ENCODE results near the gene MXRA8.

Gene MXRA8

DNA sequence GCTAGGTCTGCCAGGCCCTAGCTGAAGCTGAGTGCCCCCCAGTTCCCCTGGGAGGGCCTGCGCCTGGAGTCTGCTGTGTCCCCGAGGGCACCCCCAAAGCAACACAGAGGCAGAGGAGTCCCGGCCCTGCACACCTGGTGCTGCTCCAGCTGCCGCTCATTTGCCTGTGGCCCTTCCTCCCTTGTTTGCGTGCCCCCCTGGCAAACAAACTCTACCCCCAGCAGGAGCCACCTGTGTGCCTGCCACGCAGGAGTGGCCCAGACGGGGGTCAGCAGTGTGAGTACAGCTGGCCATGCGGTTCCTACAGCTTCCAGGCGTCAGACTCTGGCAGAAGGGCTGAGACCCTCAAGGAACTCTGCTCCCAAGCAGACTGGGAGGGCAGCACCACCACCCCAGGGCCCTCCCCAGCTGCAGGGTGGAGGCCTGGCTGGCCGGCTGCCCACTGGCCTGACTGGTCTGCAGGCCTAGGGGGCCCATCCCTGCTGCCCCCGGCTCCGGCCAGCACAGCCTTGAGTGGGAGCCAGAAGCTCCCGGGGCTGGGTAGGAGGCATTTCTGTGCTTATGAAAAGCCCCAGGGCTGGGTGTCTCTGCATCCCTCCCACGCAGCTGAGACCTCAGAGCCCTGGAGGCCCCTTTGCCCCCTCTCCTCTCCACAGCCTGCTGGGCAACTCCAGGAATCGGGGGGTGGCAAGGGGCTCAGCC, 27.8 kb downstream of the MXRA8 start:
- TF ChIP-seq, protein P1, sequence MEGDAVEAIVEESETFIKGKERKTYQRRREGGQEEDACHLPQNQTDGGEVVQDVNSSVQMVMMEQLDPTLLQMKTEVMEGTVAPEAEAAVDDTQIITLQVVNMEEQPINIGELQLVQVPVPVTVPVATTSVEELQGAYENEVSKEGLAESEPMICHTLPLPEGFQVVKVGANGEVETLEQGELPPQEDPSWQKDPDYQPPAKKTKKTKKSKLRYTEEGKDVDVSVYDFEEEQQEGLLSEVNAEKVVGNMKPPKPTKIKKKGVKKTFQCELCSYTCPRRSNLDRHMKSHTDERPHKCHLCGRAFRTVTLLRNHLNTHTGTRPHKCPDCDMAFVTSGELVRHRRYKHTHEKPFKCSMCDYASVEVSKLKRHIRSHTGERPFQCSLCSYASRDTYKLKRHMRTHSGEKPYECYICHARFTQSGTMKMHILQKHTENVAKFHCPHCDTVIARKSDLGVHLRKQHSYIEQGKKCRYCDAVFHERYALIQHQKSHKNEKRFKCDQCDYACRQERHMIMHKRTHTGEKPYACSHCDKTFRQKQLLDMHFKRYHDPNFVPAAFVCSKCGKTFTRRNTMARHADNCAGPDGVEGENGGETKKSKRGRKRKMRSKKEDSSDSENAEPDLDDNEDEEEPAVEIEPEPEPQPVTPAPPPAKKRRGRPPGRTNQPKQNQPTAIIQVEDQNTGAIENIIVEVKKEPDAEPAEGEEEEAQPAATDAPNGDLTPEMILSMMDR (conservative IDR thresholded peaks at IDR 0.05; ENCODE audit: low read depth, low read length): no peak
- no peak overlapping the region for H3K27ac ChIP-seq
- H3K4me1 ChIP-seq (ENCODE audit: low read depth, poor library complexity, severe bottlenecking): peaks cover 11% of the 10 kb centered on the region
- no peaks in the 10 kb centered on the region for H3K27me3 ChIP-seq (ENCODE audit: insufficient read depth, low read depth)
- H4K20me1 ChIP-seq (ENCODE audit: insufficient read depth): no peaks in the 10 kb centered on the region
- no peak overlapping the region for H3K9ac ChIP-seq
- H2AFZ ChIP-seq (ENCODE audit: low read depth): no peak overlapping the region
- H3K4me3 ChIP-seq (IDR thresholded peaks at IDR 0.05; ENCODE audit: insufficient read depth, low read depth, low read length): no peak overlapping the region
- no peak overlapping the region for H3K4me2 ChIP-seq
- H3K36me3 ChIP-seq (ENCODE audit: insufficient read depth): no peaks in the 10 kb centered on the region
- peaks cover 5% of the 10 kb centered on the region; the same call in 1 of the 2 replicates for H3K79me2 ChIP-seq (ENCODE audit: insufficient read depth, low read depth)

GRCh38 chr1:1329304-1330210, 28.8 kb downstream of the MXRA8 start:
- Histone ChIP-seq H3K4me3 (IDR thresholded peaks at IDR 0.05; ENCODE audit: insufficient read depth, low read depth, low read length) (no peak overlapping the region), H3K27me3 (ENCODE audit: insufficient read depth, low read depth) (no peaks in the 10 kb centered on the region), H3K27ac (no peak overlapping the region), H3K9ac (no peak overlapping the region), H2AFZ (ENCODE audit: low read depth) (no peak overlapping the region), H3K4me1 (ENCODE audit: low read depth, poor library complexity, severe bottlenecking) (peaks cover 13% of the 10 kb centered on the region), H3K79me2 (ENCODE audit: insufficient read depth, low read depth) (peaks cover 10% of the 10 kb centered on the region; the same call in 1 of the 2 replicates), H3K36me3 (ENCODE audit: insufficient read depth) (no peaks in the 10 kb centered on the region), H3K4me2 (no peak overlapping the region), H4K20me1 (ENCODE audit: insufficient read depth) (no peaks in the 10 kb centered on the region)
- TF ChIP-seq, protein P1 (conservative IDR thresholded peaks at IDR 0.05; ENCODE audit: low read depth, low read length): no peak

DNA sequence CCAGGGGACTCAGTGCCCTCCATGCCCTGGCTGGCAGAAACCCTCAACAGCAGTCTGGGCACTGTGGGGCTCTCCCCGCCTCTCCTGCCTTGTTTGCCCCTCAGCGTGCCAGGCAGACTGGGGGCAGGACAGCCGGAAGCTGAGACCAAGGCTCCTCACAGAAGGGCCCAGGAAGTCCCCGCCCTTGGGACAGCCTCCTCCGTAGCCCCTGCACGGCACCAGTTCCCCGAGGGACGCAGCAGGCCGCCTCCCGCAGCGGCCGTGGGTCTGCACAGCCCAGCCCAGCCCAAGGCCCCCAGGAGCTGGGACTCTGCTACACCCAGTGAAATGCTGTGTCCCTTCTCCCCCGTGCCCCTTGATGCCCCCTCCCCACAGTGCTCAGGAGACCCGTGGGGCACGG, 30.1 kb downstream of the MXRA8 start:
- H4K20me1 ChIP-seq (ENCODE audit: insufficient read depth): no peaks in the 10 kb centered on the region
- peaks cover 17% of the 10 kb centered on the region for H3K4me1 ChIP-seq (ENCODE audit: low read depth, poor library complexity, severe bottlenecking)
- no peaks in the 10 kb centered on the region for H3K27me3 ChIP-seq (ENCODE audit: insufficient read depth, low read depth)
- TF ChIP-seq, protein P1 (conservative IDR thresholded peaks at IDR 0.05; ENCODE audit: low read depth, low read length): no peak
- peaks cover 18% of the 10 kb centered on the region for H3K79me2 ChIP-seq (ENCODE audit: insufficient read depth, low read depth)
- H3K4me3 ChIP-seq (IDR thresholded peaks at IDR 0.05; ENCODE audit: insufficient read depth, low read depth, low read length): no peak overlapping the region
- no peak overlapping the region for H3K4me2 ChIP-seq
- no peaks in the 10 kb centered on the region for H3K36me3 ChIP-seq (ENCODE audit: insufficient read depth)
- H3K27ac ChIP-seq: no peak overlapping the region
- no peak overlapping the region for H2AFZ ChIP-seq (ENCODE audit: low read depth)
- no peak overlapping the region for H3K9ac ChIP-seq

GRCh38 chr1:1327291-1327690, 31.1 kb downstream of the MXRA8 start:
- TF ChIP-seq, protein P1 (conservative IDR thresholded peaks at IDR 0.05; ENCODE audit: low read depth, low read length): no peak
- Histone ChIP-seq H3K4me3 (IDR thresholded peaks at IDR 0.05; ENCODE audit: insufficient read depth, low read depth, low read length) (no peak overlapping the region), H3K4me1 (ENCODE audit: low read depth, poor library complexity, severe bottlenecking) (peaks cover 22% of the 10 kb centered on the region), H3K79me2 (ENCODE audit: insufficient read depth, low read depth) (peaks cover 24% of the 10 kb centered on the region), H3K4me2 (no peak overlapping the region; the same call in 1 of the 2 replicates), H3K27me3 (ENCODE audit: insufficient read depth, low read depth) (no peaks in the 10 kb centered on the region), H4K20me1 (ENCODE audit: insufficient read depth) (no peaks in the 10 kb centered on the region), H3K36me3 (ENCODE audit: insufficient read depth) (no peaks in the 10 kb centered on the region), H3K9ac (no peak overlapping the region), H3K27ac (no peak overlapping the region), H2AFZ (ENCODE audit: low read depth) (no peak overlapping the region)

All from KMS-11 (cell line).